CD4-positive, alpha-beta memory T cell (primary cell): ENCODE results near the gene LCT. TPM values are rescaled to one million over a fixed set of nuclear protein-coding genes. Genes with fewer than 3 reads are reported as not detected.

Source experiments
- CTCF ChIA-PET: fragments of 350-600 bp; sonication (Branson Sonifier 250); formaldehyde crosslinking; loops from one replicate; lab custom pipeline; 2021; ENCODE audit warnings: inconsistent platforms; ENCODE audit not compliant: partially characterized antibody; lab: Charles Lee
- POLR2A ChIA-PET: fragments of 350-600 bp; sonication (Branson Sonifier 250); formaldehyde crosslinking; loops from one replicate; lab custom pipeline; 2021; ENCODE audit not compliant: partially characterized antibody; lab: Charles Lee
- DNase-seq, 5 donors: peaks; one replicate each; pipeline versions ENCODE4 v3.0.0 to v3.0.0-alpha.2; 2020 to 2022; ENCODE audit warnings: mixed read lengths in 1 of 5
- H3K27ac ChIP-seq: one replicate; pipeline ENCODE4 v1.7.0; 2013; ENCODE audit warnings: low read depth, low read length
- H3K27me3 ChIP-seq: 2 replicates; pipeline ENCODE4 v1.7.0; 2013; ENCODE audit warnings: mild to moderate bottlenecking, low read length, moderate library complexity; ENCODE audit not compliant: insufficient read depth
- H3K36me3 ChIP-seq: 2 replicates; pipeline ENCODE4 v1.7.0; 2013; ENCODE audit warnings: mild to moderate bottlenecking, low read length, moderate library complexity; ENCODE audit not compliant: insufficient read depth
- H3K4me1 ChIP-seq: 2 replicates; pipeline ENCODE4 v1.7.0; 2013; ENCODE audit warnings: mild to moderate bottlenecking, low read length, moderate library complexity; ENCODE audit not compliant: insufficient read depth
- H3K4me3 ChIP-seq, 2 donors: one replicate each; pipeline ENCODE4 v1.7.0; 2013; ENCODE audit warnings: low read length in 2 of 2, mild to moderate bottlenecking in 1 of 2
- H3K9me3 ChIP-seq, 2 donors: one replicate each; pipeline ENCODE4 v1.7.0; 2013; ENCODE audit warnings: low read length in 2 of 2, control low read depth in 1 of 2; ENCODE audit not compliant: control insufficient read depth in 1 of 2
- H3K27ac Mint-ChIP-seq, 7 donors: one replicate each; pipeline ENCODE4 v1.8.0; 2020 to 2021; ENCODE audit warnings: mixed read lengths in 7 of 7, mild to moderate bottlenecking in 6 of 7, inconsistent platforms in 3 of 7, moderate library complexity in 3 of 7
- H3K27me3 Mint-ChIP-seq, 2 donors: one replicate each; pipeline ENCODE4 v1.8.0; 2020 to 2021; ENCODE audit warnings: mixed read lengths in 2 of 2
- H3K36me3 Mint-ChIP-seq, 2 donors: one replicate each; pipeline ENCODE4 v1.8.0; 2020 to 2021; ENCODE audit warnings: mixed read lengths in 2 of 2, inconsistent platforms in 1 of 2, mild to moderate bottlenecking in 1 of 2
- H3K4me1 Mint-ChIP-seq, 4 donors: one replicate each; pipeline ENCODE4 v1.8.0; 2020 to 2021; ENCODE audit warnings: mixed read lengths in 4 of 4, mild to moderate bottlenecking in 1 of 4
- H3K4me3 Mint-ChIP-seq, 8 donors: one replicate each; pipeline ENCODE4 v1.8.0; 2020 to 2021; ENCODE audit warnings: mixed read lengths in 8 of 8, mild to moderate bottlenecking in 7 of 8, moderate library complexity in 6 of 8, inconsistent platforms in 3 of 8
- H3K9me3 Mint-ChIP-seq, 8 donors: one replicate each; pipeline ENCODE4 v1.8.0; 2020 to 2021; ENCODE audit warnings: mixed read lengths in 8 of 8, mild to moderate bottlenecking in 5 of 8, inconsistent platforms in 3 of 8, moderate library complexity in 1 of 8
- intact Hi-C: fragments of 100-400 bp; cut with micrococcal nuclease; formaldehyde crosslinking; loops from one replicate; pipeline ENCODE4 v1.15.1; 2023
- polyA plus RNA-seq, 2 donors: library from polyadenylated mRNA; unstranded; fragments of 300-500 nt; fragmentation: Illumina TruSeq; gene quantifications; one replicate each; pipeline ENCODE4 v1.2.3, GENCODE V29; 2021
- total RNA-seq, 2 experiments: library from RNA; stranded (reverse); gene quantifications; one replicate each; pipeline ENCODE4 v1.2.3, GENCODE V29; 2021

Gene LCT
- total and polyA plus RNA-seq, 4 experiments from 2014 or later: 0.06 TPM; not detected in 2

DNA sequence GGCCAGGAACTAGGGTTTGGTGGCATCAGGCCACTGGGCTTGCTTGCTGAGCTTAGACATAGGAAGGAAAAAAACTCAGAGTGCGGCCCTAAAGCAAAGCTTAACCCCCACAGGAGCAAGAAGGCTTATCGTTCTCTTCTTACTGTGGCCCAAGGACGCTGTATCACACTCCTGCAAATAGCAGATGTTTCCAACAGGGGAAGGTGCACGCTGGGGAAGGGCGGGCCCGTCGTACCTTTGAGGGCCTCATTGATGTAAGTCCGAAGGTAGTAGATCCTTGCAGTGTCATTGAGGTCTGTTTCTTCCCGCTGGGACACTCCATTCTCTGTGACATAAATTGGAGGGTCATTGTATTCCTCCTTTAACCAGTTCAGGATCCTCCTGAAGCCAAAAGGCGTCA, 46.6 kb downstream of the LCT start:
- no peaks in the 10 kb centered on the region for H3K4me1 ChIP-seq
- no peak overlapping the region for H3K27ac ChIP-seq
- intact Hi-C loops: no loop called here
- POLR2A ChIA-PET: no interaction called here
- CTCF ChIA-PET: interaction anchor here (1.1 kb wide), 1 partner anchor 12 kb away, joined by 3 read pairs; no protein-coding TSS in a partner anchor
- H3K4me3 Mint-ChIP-seq: no peak overlapping the region
- no peak for DNase-seq
- no peaks in the 10 kb centered on the region for H3K9me3 ChIP-seq
- no peaks in the 10 kb centered on the region for H3K9me3 Mint-ChIP-seq
- no peaks in the 10 kb centered on the region for H3K36me3 ChIP-seq
- no peaks in the 10 kb centered on the region for H3K27me3 ChIP-seq
- H3K4me3 ChIP-seq: no peak overlapping the region
- peak overlapping the region in 1 of 7 donors; percentile 52 for H3K27ac Mint-ChIP-seq
- no peaks in the 10 kb centered on the region for H3K27me3 Mint-ChIP-seq
- H3K4me1 Mint-ChIP-seq: peaks cover 0 to 7% (median 6%) of the 10 kb centered on the region in 4 donors
- peaks cover 8 to 13% of the 10 kb centered on the region in 2 donors for H3K36me3 Mint-ChIP-seq

DNA sequence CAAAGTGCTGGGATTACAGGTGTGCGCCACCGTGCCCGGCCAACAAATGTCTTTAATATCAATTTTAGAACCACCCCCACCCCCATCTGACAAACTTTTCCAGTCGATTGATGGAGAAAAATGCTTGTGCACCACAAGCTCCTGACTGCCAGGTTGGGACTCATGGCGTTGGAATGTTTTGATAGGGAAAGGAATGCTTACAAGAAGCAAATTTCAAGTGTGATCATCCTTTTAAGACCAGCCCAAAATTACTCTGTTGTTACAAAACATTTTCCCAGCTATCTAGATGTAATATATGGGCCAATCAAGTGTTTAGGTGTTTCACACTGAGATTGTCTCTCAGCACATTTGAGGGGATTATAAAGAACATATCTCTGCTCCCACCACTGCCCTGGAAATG, 50.2 kb downstream of the LCT start:
- H3K36me3 ChIP-seq: peaks cover 23% of the 10 kb centered on the region
- ChIA-PET CTCF (interaction anchor here (8.3 kb wide), 1 partner anchor 10 kb away, joined by 77 read pairs; no protein-coding TSS in a partner anchor), POLR2A (interaction anchor here (1.1 kb wide), 1 partner anchor 41 kb away, joined by 3 read pairs; no protein-coding TSS in a partner anchor)
- no peak for DNase-seq
- H3K27ac Mint-ChIP-seq: no peak overlapping the region
- peaks cover 40 to 47% of the 10 kb centered on the region in 2 donors for H3K36me3 Mint-ChIP-seq
- no peaks in the 10 kb centered on the region for H3K9me3 ChIP-seq
- H3K27ac ChIP-seq: no peak overlapping the region
- no peak overlapping the region for H3K4me3 Mint-ChIP-seq
- H3K27me3 ChIP-seq: no peaks in the 10 kb centered on the region
- H3K4me3 ChIP-seq: no peak overlapping the region
- no peaks in the 10 kb centered on the region for H3K27me3 Mint-ChIP-seq
- intact Hi-C loops: no loop called here
- no peaks in the 10 kb centered on the region for H3K4me1 ChIP-seq
- H3K9me3 Mint-ChIP-seq: no peaks in the 10 kb centered on the region
- peaks cover 0 to 3% (median 0%) of the 10 kb centered on the region in 4 donors for H3K4me1 Mint-ChIP-seq

DNA sequence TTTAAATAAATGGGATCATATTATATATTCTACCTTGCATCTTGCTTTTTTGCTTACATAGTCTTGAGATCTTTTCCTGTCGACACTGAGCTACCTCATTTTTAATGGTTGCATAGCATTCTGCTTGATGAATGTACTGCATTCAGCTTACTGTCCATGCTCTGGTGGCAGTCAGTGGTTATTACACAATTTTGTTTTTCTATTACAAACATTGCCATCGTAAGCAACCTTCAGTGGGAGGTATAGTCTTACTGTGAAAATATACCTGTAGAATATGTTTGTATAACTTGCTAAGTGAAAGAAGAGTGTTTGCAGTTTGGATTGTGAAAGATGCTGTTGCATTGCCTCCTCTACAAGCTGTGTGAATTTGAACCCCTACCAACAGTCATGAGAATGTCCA, 52.0 kb downstream of the LCT start:
- POLR2A ChIA-PET: interaction anchor here (0.8 kb wide), 1 partner anchor 42 kb away, joined by 3 read pairs; no protein-coding TSS in a partner anchor
- intact Hi-C loops: no loop called here
- H3K27ac Mint-ChIP-seq: no peak overlapping the region

DNA sequence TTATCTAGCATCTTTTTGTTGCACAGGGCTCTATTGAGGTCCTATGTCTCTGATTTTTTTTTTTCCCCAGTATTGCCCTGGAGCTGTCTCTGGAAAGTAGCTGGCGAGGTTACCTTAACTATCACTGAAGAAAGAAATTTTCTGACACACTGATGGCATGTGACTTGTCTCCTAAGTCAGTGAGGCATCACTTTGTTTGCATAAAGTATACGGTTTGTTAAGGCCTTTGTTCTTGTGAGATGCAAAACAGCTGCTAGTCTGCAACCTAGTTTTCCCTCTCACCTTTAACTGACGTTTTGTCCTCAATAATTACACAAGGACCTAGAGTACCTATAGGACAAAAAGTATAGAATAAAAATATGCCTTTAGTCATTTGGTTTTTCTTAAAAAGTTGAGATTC, 53.5 kb downstream of the LCT start:
- Histone ChIP-seq H3K27me3 (no peaks in the 10 kb centered on the region), H3K9me3 (no peaks in the 10 kb centered on the region), H3K36me3 (peaks cover 52% of the 10 kb centered on the region), H3K4me1 (no peaks in the 10 kb centered on the region), H3K4me3 (no peak overlapping the region), H3K27ac (no peak overlapping the region)
- Mint-ChIP-seq H3K36me3 (peaks cover 70 to 71% of the 10 kb centered on the region in 2 donors), H3K4me1 (peaks cover 0 to 3% (median under 1%) of the 10 kb centered on the region in 4 donors), H3K9me3 (no peaks in the 10 kb centered on the region), H3K27ac (peak overlapping the region in 1 of 7 donors; percentile 32), H3K27me3 (no peaks in the 10 kb centered on the region), H3K4me3 (no peak overlapping the region)
- POLR2A ChIA-PET: interaction anchor here (0.6 to 0.7 kb wide), 2 partner anchors 11 to 121 kb away, joined by 3 read pairs; no protein-coding TSS in a partner anchor
- intact Hi-C loops: no loop called here
- DNase-seq: no peak
- CTCF ChIA-PET: interaction anchor here (8.3 kb wide), 1 partner anchor 14 kb away, joined by 77 read pairs; no protein-coding TSS in a partner anchor

More for the DNA sequence above, 52.0 kb downstream of the LCT start:
- Mint-ChIP-seq H3K4me1 (peaks cover 0 to 3% (median under 1%) of the 10 kb centered on the region in 4 donors), H3K36me3 (peaks cover 58 to 64% of the 10 kb centered on the region in 2 donors), H3K4me3 (no peak overlapping the region), H3K27me3 (no peaks in the 10 kb centered on the region), H3K9me3 (no peaks in the 10 kb centered on the region)
- Histone ChIP-seq H3K4me3 (no peak overlapping the region), H3K9me3 (no peaks in the 10 kb centered on the region), H3K27me3 (no peaks in the 10 kb centered on the region), H3K36me3 (peaks cover 41% of the 10 kb centered on the region), H3K27ac (no peak overlapping the region), H3K4me1 (no peaks in the 10 kb centered on the region)
- CTCF ChIA-PET: interaction anchor here (0.7 to 8.3 kb wide), 3 partner anchors 12 to 18 kb away, joined by 3 to 77 read pairs (median 3); no protein-coding TSS in a partner anchor
- DNase-seq: peak in 1 of 5 donors; percentile 4

DNA sequence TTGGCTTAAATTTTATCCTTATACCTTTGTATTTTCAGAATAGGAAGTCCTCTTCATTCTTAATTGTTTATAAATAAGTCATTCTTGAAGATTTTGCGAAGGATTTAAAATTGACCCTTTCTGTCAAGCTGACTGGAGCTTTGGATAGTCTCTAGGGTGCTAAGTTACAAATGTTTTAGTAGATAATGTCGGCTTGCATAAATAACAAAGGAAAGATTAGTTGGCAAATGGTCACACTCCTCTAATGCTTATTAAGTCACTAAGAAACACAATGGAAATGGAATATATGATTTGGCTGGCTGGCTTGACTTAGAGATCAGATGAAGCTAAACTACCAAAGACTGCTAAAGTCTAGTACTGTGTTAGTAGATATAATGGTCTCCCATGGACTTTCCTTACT, 54.8 kb downstream of the LCT start:
- ChIA-PET POLR2A (no interaction called here), CTCF (interaction anchor here (0.7 to 8.3 kb wide), 2 partner anchors 15 to 60 kb away, joined by 3 to 77 read pairs; no protein-coding TSS in a partner anchor)
- no peak overlapping the region for H3K27ac ChIP-seq
- Mint-ChIP-seq H3K27me3 (no peaks in the 10 kb centered on the region), H3K4me1 (peaks cover 0 to 3% (median under 1%) of the 10 kb centered on the region in 4 donors), H3K27ac (peak overlapping the region in 1 of 7 donors; percentile 32), H3K4me3 (no peak overlapping the region), H3K9me3 (no peaks in the 10 kb centered on the region), H3K36me3 (peaks cover 75 to 79% of the 10 kb centered on the region in 2 donors)
- H3K4me1 ChIP-seq: no peaks in the 10 kb centered on the region
- H3K9me3 ChIP-seq: no peaks in the 10 kb centered on the region
- intact Hi-C loops: no loop called here
- H3K4me3 ChIP-seq: no peak overlapping the region
- H3K36me3 ChIP-seq: peaks cover 55% of the 10 kb centered on the region
- H3K27me3 ChIP-seq: no peaks in the 10 kb centered on the region
- no peak for DNase-seq

DNA sequence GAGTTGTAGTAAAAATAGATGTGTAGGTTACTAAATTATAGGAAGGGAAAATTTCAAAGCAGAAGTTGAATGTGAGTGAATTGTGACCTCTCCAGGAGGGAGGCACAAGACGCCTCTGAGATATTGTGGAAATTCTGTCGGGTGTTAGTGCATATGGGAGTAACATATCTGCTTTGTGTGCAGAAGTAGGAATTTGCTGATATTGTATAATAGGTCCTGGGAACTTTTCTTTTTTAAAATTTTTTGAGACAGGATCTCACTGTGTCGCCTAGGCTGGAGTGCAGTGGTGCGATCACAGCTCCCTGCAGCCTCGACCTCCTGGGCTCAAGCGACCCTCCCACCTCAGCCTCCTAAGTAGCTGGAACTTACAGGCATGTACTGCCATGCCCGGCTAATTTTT, 60.6 kb downstream of the LCT start:
- H3K4me1 Mint-ChIP-seq: no peaks in the 10 kb centered on the region
- CTCF ChIA-PET: no interaction called here

DNA sequence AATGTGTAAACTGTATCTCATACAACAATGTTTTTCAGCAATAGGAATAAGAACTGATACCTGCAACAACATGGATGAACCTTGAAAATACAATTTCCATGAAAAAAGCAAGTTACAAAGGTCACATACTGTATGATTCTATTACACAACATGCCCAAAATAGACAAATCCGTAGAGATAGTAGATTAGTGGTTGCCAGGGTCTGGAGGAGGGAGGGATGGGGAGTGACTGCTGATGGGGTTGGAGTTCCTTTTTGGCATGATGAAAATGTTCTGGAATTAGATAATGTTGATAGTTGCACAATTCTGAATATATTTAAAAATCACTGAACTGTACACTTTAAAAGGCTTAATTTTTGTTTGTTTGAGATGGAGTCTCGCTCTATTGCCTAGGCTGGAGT, 61.6 kb downstream of the LCT start:
- Mint-ChIP-seq H3K4me1 (no peaks in the 10 kb centered on the region), H3K36me3 (peaks cover 48 to 78% of the 10 kb centered on the region in 2 donors), H3K27ac (no peak overlapping the region), H3K27me3 (no peaks in the 10 kb centered on the region), H3K4me3 (no peak overlapping the region), H3K9me3 (no peaks in the 10 kb centered on the region)
- DNase-seq: no peak
- ChIA-PET CTCF (no interaction called here), POLR2A (no interaction called here)
- Histone ChIP-seq H3K36me3 (peaks cover 76% of the 10 kb centered on the region), H3K27ac (no peak overlapping the region), H3K4me1 (no peaks in the 10 kb centered on the region), H3K4me3 (no peak overlapping the region), H3K27me3 (no peaks in the 10 kb centered on the region), H3K9me3 (no peaks in the 10 kb centered on the region)
- intact Hi-C loops: no loop called here

More for the DNA sequence above, 60.6 kb downstream of the LCT start:
- no peaks in the 10 kb centered on the region for H3K4me1 ChIP-seq
- H3K27ac Mint-ChIP-seq: no peak overlapping the region
- no peaks in the 10 kb centered on the region for H3K9me3 Mint-ChIP-seq
- no peaks in the 10 kb centered on the region for H3K9me3 ChIP-seq
- no peak overlapping the region for H3K4me3 ChIP-seq
- POLR2A ChIA-PET: no interaction called here
- H3K36me3 ChIP-seq: peaks cover 77% of the 10 kb centered on the region
- DNase-seq: no peak
- intact Hi-C loops: no loop called here
- H3K36me3 Mint-ChIP-seq: peaks cover 54 to 82% of the 10 kb centered on the region in 2 donors
- no peaks in the 10 kb centered on the region for H3K27me3 Mint-ChIP-seq
- no peak overlapping the region for H3K27ac ChIP-seq
- no peak overlapping the region for H3K4me3 Mint-ChIP-seq
- no peaks in the 10 kb centered on the region for H3K27me3 ChIP-seq
